HG03442 (cell line): ENCODE data around the gene TMEM170B.

ENCODE experiments used
- ATAC-seq: cut with Tn5 transposase; IDR thresholded peaks from one replicate; pipeline ENCODE4 v1.9.1; 2021; ENCODE audit warnings: mild to moderate bottlenecking, moderate library complexity; ENCODE audit not compliant: unreplicated experiment

TMEM170B gene

GRCh38 chr6:11584244-11584643, 46.7 kb downstream of the TMEM170B start:
- no peak for ATAC-seq

- ATAC-seq = no peak
Measured at GRCh38 chr6:11585426-11586016, 48.0 kb downstream of the TMEM170B start.

- no peak for ATAC-seq
Measured at GRCh38 chr6:11586117-11586516, 48.6 kb downstream of the TMEM170B start.

- ATAC-seq = no peak
Measured at GRCh38 chr6:11586536-11586935, 49.0 kb downstream of the TMEM170B start.

- ATAC-seq = no peak
Measured at GRCh38 chr6:11589261-11589660, 51.7 kb downstream of the TMEM170B start.

- ATAC-seq = no peak
Measured at GRCh38 chr6:11592294-11592906, 54.9 kb downstream of the TMEM170B start.

GRCh38 chr6:11593096-11593495, 55.5 kb downstream of the TMEM170B start:
- no peak for ATAC-seq

GRCh38 chr6:11595903-11596302, 58.4 kb downstream of the TMEM170B start:
- no peak for ATAC-seq

- ATAC-seq = no peak
Measured at GRCh38 chr6:11596640-11597237, 59.2 kb downstream of the TMEM170B start.

- no peak for ATAC-seq
Measured at GRCh38 chr6:11598687-11599086, 61.1 kb downstream of the TMEM170B start.

GRCh38 chr6:11600251-11600650, 62.7 kb downstream of the TMEM170B start:
- ATAC-seq = no peak

- no peak for ATAC-seq
Measured at GRCh38 chr6:11601776-11602605, 64.4 kb downstream of the TMEM170B start.

- ATAC-seq = no peak
Measured at GRCh38 chr6:11604215-11604614, 66.7 kb downstream of the TMEM170B start.

- ATAC-seq = no peak
Measured at GRCh38 chr6:11604836-11605506, 67.4 kb downstream of the TMEM170B start.

- ATAC-seq = no peak
Measured at GRCh38 chr6:11605507-11605905, 68.0 kb downstream of the TMEM170B start.

GRCh38 chr6:11606332-11606731, 68.8 kb downstream of the TMEM170B start:
- ATAC-seq = no peak

- ATAC-seq = no peak
Measured at GRCh38 chr6:11607383-11607782, 69.8 kb downstream of the TMEM170B start.

GRCh38 chr6:11608600-11609323, 71.2 kb downstream of the TMEM170B start:
- no peak for ATAC-seq

GRCh38 chr6:11609324-11610071, 71.9 kb downstream of the TMEM170B start:
- ATAC-seq = no peak

- no peak for ATAC-seq
Measured at GRCh38 chr6:11613336-11613735, 75.8 kb downstream of the TMEM170B start.
